B cell (primary cell): ENCODE data around the gene ABCD2. TPM values are rescaled to one million over a fixed set of nuclear protein-coding genes. Genes with fewer than 3 reads are reported as not detected.
A peak's percentile ranks its signal among the peaks of the same experiment; 100 is the strongest.

Experiments used
- ATAC-seq: fragments of 200-7000 bp; cut with Tn5 transposase; one replicate; pipeline ENCODE4 v1.10.0; 2021; ENCODE audit warnings: low read depth, mild to moderate bottlenecking, moderate number of reproducible peaks, moderate library complexity
- CTCF ChIA-PET: fragments of 350-600 bp; sonication (Branson Sonifier 250); formaldehyde crosslinking; loops from one replicate; lab custom pipeline; 2021; ENCODE audit warnings: antibody characterized with exemption, inconsistent platforms; lab: Charles Lee
- POLR2A ChIA-PET: fragments of 350-600 bp; sonication (Branson Sonifier 250); formaldehyde crosslinking; loops from one replicate; lab custom pipeline; 2021; ENCODE audit warnings: antibody characterized with exemption; lab: Charles Lee
- DNase-seq: peaks from one replicate; pipeline ENCODE4 v3.0.0; 2013
- H2AFZ ChIP-seq: 2 replicates; pipeline ENCODE4 v1.6.1; 2012; ENCODE audit warnings: mild to moderate bottlenecking, low read depth, low read length; ENCODE audit not compliant: insufficient read depth, poor library complexity, severe bottlenecking
- H3K27ac ChIP-seq, 2 donors: 1 replicate in 1 of 2; 2 replicates in 1 of 2; pipeline ENCODE4 v1.5.1; 2012 to 2013; ENCODE audit warnings: low read length in 2 of 2, mild to moderate bottlenecking in 2 of 2, moderate library complexity in 1 of 2
- H3K27me3 ChIP-seq, 4 experiments: fragments of 200-600 bp in 1 of 4; sonication (generic) in 1 of 4; replicated peaks in 1 of 4; 1 replicate in 2 of 4; 2 replicates in 2 of 4; pipeline versions ENCODE4 v1.6.1 to v1.7.0; 2013 to 2016; ENCODE audit warnings: low read length in 3 of 4, mild to moderate bottlenecking in 2 of 4, mixed read lengths in 1 of 4, moderate library complexity in 1 of 4; ENCODE audit not compliant: insufficient read depth in 4 of 4, control insufficient read depth in 3 of 4; ENCODE audit errors: control extremely low read depth in 1 of 4
- H3K36me3 ChIP-seq, 2 experiments: replicated peaks in 1 of 2; 1 replicate in 1 of 2; 2 replicates in 1 of 2; pipeline versions ENCODE4 v1.6.1 to v1.7.1; 2013; ENCODE audit warnings: low read length in 1 of 2; ENCODE audit not compliant: insufficient read depth in 2 of 2, control insufficient read depth in 1 of 2; ENCODE audit errors: control extremely low read depth in 1 of 2, extremely low read depth in 1 of 2
- H3K4me1 ChIP-seq, 2 donors: fragments of 200-600 bp in 1 of 2; sonication (generic) in 1 of 2; 1 replicate in 1 of 2; 2 replicates in 1 of 2; pipeline versions ENCODE4 v1.5.1 to v1.6.1; 2013 to 2017; ENCODE audit warnings: low read length in 2 of 2; ENCODE audit not compliant: control insufficient read depth in 2 of 2, insufficient read depth in 2 of 2
- H3K4me2 ChIP-seq: replicated peaks from 2 replicates; pipeline ENCODE3; 2012; ENCODE audit warnings: mild to moderate bottlenecking, low read depth, low read length; ENCODE audit not compliant: poor library complexity, severe bottlenecking
- H3K4me3 ChIP-seq, 5 experiments: fragments of 200-600 bp in 1 of 5; sonication (generic) in 1 of 5; 1 replicate in 3 of 5; 2 replicates in 2 of 5; pipeline versions ENCODE4 v1.5.1 to v1.7.0; 2011 to 2016; ENCODE audit warnings: low read length in 4 of 5, mild to moderate bottlenecking in 4 of 5, low read depth in 2 of 5, control low read depth in 1 of 5, moderate library complexity in 1 of 5; ENCODE audit not compliant: insufficient read depth in 1 of 5; ENCODE audit errors: control extremely low read depth in 1 of 5, extremely low read depth in 1 of 5
- H3K79me2 ChIP-seq: fragments of 200-600 bp; sonication (generic); one replicate; pipeline ENCODE4 v1.6.0; 2016; ENCODE audit warnings: low read length; ENCODE audit not compliant: control insufficient read depth, insufficient read depth
- H3K9ac ChIP-seq: fragments of 200-600 bp; sonication (generic); 2 replicates; pipeline ENCODE4 v1.6.1; 2017; ENCODE audit warnings: mild to moderate bottlenecking, low read length, moderate library complexity
- H3K9me3 ChIP-seq, 3 donors: one replicate each; pipeline versions ENCODE4 v1.6.1 to v1.7.1; 2013; ENCODE audit warnings: low read length in 2 of 3; ENCODE audit not compliant: control insufficient read depth in 2 of 3, insufficient read depth in 1 of 3; ENCODE audit errors: control extremely low read depth in 1 of 3
- H4K20me1 ChIP-seq: 2 replicates; pipeline ENCODE4 v1.6.0; 2012; ENCODE audit warnings: mild to moderate bottlenecking, low read length; ENCODE audit not compliant: insufficient read depth, control insufficient read depth, poor library complexity, severe bottlenecking
- H3K27ac Mint-ChIP-seq: one replicate; pipeline ENCODE4 v1.8.0; 2021; ENCODE audit warnings: mixed read lengths
- H3K27me3 Mint-ChIP-seq: one replicate; pipeline ENCODE4 v1.8.0; 2021; ENCODE audit warnings: mixed read lengths
- H3K4me1 Mint-ChIP-seq: one replicate; pipeline ENCODE4 v1.8.0; 2021; ENCODE audit warnings: mixed read lengths
- H3K4me3 Mint-ChIP-seq: one replicate; pipeline ENCODE4 v1.8.0; 2021; ENCODE audit warnings: mixed read lengths
- H3K9me3 Mint-ChIP-seq: one replicate; pipeline ENCODE4 v1.8.0; 2022; ENCODE audit warnings: mixed read lengths; ENCODE audit not compliant: insufficient read depth
- CTCF ChIP-seq: fragments of 200-600 bp; IDR thresholded peaks from one replicate; pipeline ENCODE4 v1.8.0; 2022; ENCODE audit warnings: antibody characterized with exemption, mild to moderate bottlenecking
- EZH2 ChIP-seq: IDR thresholded peaks from 2 replicates; pipeline ENCODE4 v1.6.1; 2012; ENCODE audit warnings: borderline replicate concordance, low read depth, mild to moderate bottlenecking, moderate library complexity, low read length; ENCODE audit not compliant: insufficient read depth, poor library complexity, severe bottlenecking
- WGBS: methylation state at CpG from one replicate; pipeline ENCODE4 v1.1.5; 2013; ENCODE audit warnings: missing lambda C conversion rate; ENCODE audit not compliant: insufficient coverage; 5-methylcytosine and 5-hydroxymethylcytosine counted together
- intact Hi-C: fragments of 100-400 bp; cut with micrococcal nuclease; formaldehyde crosslinking; loops from one replicate; pipeline ENCODE4 v1.10.0; 2022
- polyA minus RNA-seq: library from RNA; depleted of rRNA, polyadenylated mRNA; stranded (reverse); fragments of >200 nt; gene quantifications from 2 replicates; pipeline ENCODE4 v1.2.3, GENCODE V29; 2012
- polyA plus RNA-seq: library from polyadenylated mRNA; depleted of rRNA; stranded (reverse); fragments of >200 nt; gene quantifications from 2 replicates; pipeline ENCODE4 v1.2.3, GENCODE V29; 2012
- total RNA-seq, 2 donors: library from RNA; stranded (reverse); fragments of 120-200 nt in 1 of 2; gene quantifications; 1 replicate in 1 of 2; 2 replicates in 1 of 2; pipeline versions ENCODE4 v1.2.3 to v1.2.4, GENCODE V29; 2013 to 2022

Gene ABCD2
- total RNA-seq, result 1.5 and 1.8 TPM in 2 replicates
- total RNA-seq (2013), result 2.9 TPM
- polyA plus RNA-seq, result 0.29 and 0.43 TPM in 2 replicates
- polyA minus RNA-seq, result 0.69 and 0.93 TPM in 2 replicates

- Histone ChIP-seq H3K36me3 (no peaks in the 10 kb centered on the region), H4K20me1 (no peaks in the 10 kb centered on the region), H3K79me2 (peaks cover 4% of the 10 kb centered on the region), H3K27me3 (no peaks in the 10 kb centered on the region), H3K4me3 (peak within 1 kb of the TSS; percentile 54 to 78 (median 74)), H3K4me2 (peak within 1 kb of the TSS; percentile 66), H2AFZ (peak within 1 kb of the TSS; percentile 83), H3K4me1 (peaks cover 27 to 29% of the 10 kb centered on the region in 2 donors), H3K9ac (peak within 1 kb of the TSS; percentile 88), H3K9me3 (no peaks in the 10 kb centered on the region), H3K27ac (peak within 1 kb of the TSS; percentile 87 to 88)
- DNase-seq (peak; percentile 89), ATAC-seq (peak; percentile 85)
- Mint-ChIP-seq H3K27ac (no peak within 1 kb of the TSS), H3K4me1 (peaks cover 28% of the 10 kb centered on the region), H3K9me3 (no peaks in the 10 kb centered on the region), H3K27me3 (no peaks in the 10 kb centered on the region), H3K4me3 (no peak within 1 kb of the TSS)
- TF ChIP-seq CTCF (no peak), EZH2 (no peak)
- intact Hi-C loops, result loop anchor here (1.0 to 10.0 kb wide), 4 partner anchors 9 to 605 kb away; partner anchors contain the start of genes KIF21A, LRRK2 and SLC2A13
- CTCF ChIA-PET, result interaction anchor here (0.7 to 1.6 kb wide), 11 partner anchors 10 to 487 kb away, joined by 3 to 7 read pairs (median 4); no protein-coding TSS in a partner anchor
- WGBS, result 0% methylated on average over 13 of the region's 20 CpGs
- POLR2A ChIA-PET, result no interaction called here
Measured at GRCh38 chr12:39619660-39620433, at the start of gene ABCD2. ABCD2 (minus strand) TSS chr12:39619803; CDS start chr12:39619615, 188 bp downstream.

GRCh38 chr12:39660101-39660500 is 40.5 kb upstream of the ABCD2 start:
- Histone ChIP-seq H3K36me3 (no peaks in the 10 kb centered on the region), H3K4me1 (no peaks in the 10 kb centered on the region), H3K79me2 (no peaks in the 10 kb centered on the region), H3K4me3 (no peak overlapping the region), H4K20me1 (no peaks in the 10 kb centered on the region), H3K9me3 (no peaks in the 10 kb centered on the region), H3K27ac (no peak overlapping the region), H2AFZ (no peak overlapping the region), H3K4me2 (no peak overlapping the region), H3K27me3 (no peaks in the 10 kb centered on the region), H3K9ac (no peak overlapping the region)
- Mint-ChIP-seq H3K4me1 (no peaks in the 10 kb centered on the region), H3K27me3 (no peaks in the 10 kb centered on the region), H3K4me3 (no peak overlapping the region), H3K27ac (no peak overlapping the region), H3K9me3 (no peaks in the 10 kb centered on the region)
- ChIA-PET CTCF (no interaction called here), POLR2A (no interaction called here)
- DNase-seq (no peak), ATAC-seq (no peak)
- intact Hi-C loops, result no loop called here
- TF ChIP-seq EZH2 (no peak), CTCF (no peak)
- WGBS, result 92% methylated on average over 2 of the region's 2 CpGs
